GM23338 (cell line): ENCODE data around the gene OPALIN.
A peak's percentile ranks its signal among the peaks of the same experiment; 100 is the strongest.

Experiments used
- CREB1 ChIP-seq: fragments of 250-450 bp; sonication (Bioruptor Pico); IDR thresholded peaks from 2 replicates; pipeline ENCODE4 v1.5.0; 2020; ENCODE audit warnings: low read depth, mild to moderate bottlenecking, moderate library complexity
- CTCF ChIP-seq, 2 experiments: fragments of 200-600 bp in 1 of 2; sonication (generic) in 1 of 2; conservative IDR thresholded peaks; 2 replicates each; pipeline versions ENCODE4 v1.5.1 to v1.6.1; 2016 to 2017; ENCODE audit warnings: antibody characterized with exemption in 2 of 2, low read depth in 2 of 2, mild to moderate bottlenecking in 2 of 2, moderate library complexity in 1 of 2
- ETS1 ChIP-seq: IDR thresholded peaks from 2 replicates; pipeline ENCODE4 v1.6.1; 2016; ENCODE audit warnings: antibody characterized with exemption
- EZH2 ChIP-seq: fragments of 200-600 bp; sonication (generic); IDR thresholded peaks from one replicate; pipeline ENCODE4 v1.8.0; 2017; ENCODE audit warnings: antibody characterized with exemption, mild to moderate bottlenecking, low read depth; ENCODE audit not compliant: unreplicated experiment
- EZH2phosphoT487 ChIP-seq: fragments of 200-600 bp; sonication (generic); IDR thresholded peaks from one replicate; pipeline ENCODE4 v1.8.1; 2018; ENCODE audit warnings: antibody characterized with exemption; ENCODE audit not compliant: unreplicated experiment
- JUNB ChIP-seq: IDR thresholded peaks from one replicate; pipeline ENCODE4 v1.6.1; 2016; ENCODE audit warnings: antibody characterized with exemption; ENCODE audit not compliant: unreplicated experiment
- NANOG ChIP-seq: IDR thresholded peaks from 2 replicates; pipeline ENCODE4 v1.6.1; 2016; ENCODE audit warnings: antibody characterized with exemption, borderline replicate concordance
- POLR2AphosphoS5 ChIP-seq: IDR thresholded peaks from 2 replicates; pipeline ENCODE4 v1.6.1; 2016; ENCODE audit warnings: antibody characterized with exemption, low read depth
- REST ChIP-seq: IDR thresholded peaks from one replicate; pipeline ENCODE4 v1.6.1; 2018; ENCODE audit warnings: antibody characterized with exemption; ENCODE audit not compliant: unreplicated experiment
- STAT1 ChIP-seq: IDR thresholded peaks from one replicate; pipeline ENCODE4 v1.6.1; 2016; ENCODE audit warnings: antibody characterized with exemption; ENCODE audit not compliant: unreplicated experiment
- ZNF114 ChIP-seq: fragments of 250-450 bp; sonication (Bioruptor Pico); IDR thresholded peaks from 2 replicates; pipeline ENCODE4 v1.5.0; 2020; ENCODE audit warnings: mild to moderate bottlenecking, moderate library complexity
- ZNF331 ChIP-seq: fragments of 250-450 bp; sonication (Bioruptor Pico); IDR thresholded peaks from 2 replicates; pipeline ENCODE4 v1.5.0; 2020; ENCODE audit warnings: low read depth, mild to moderate bottlenecking, moderate library complexity
- ZNF462 ChIP-seq: fragments of 250-450 bp; sonication (Bioruptor Pico); IDR thresholded peaks from 2 replicates; pipeline ENCODE4 v1.5.0; 2020; ENCODE audit warnings: mild to moderate bottlenecking, moderate library complexity

GRCh38 chr10:96334616-96335526, 23.9 kb downstream of the OPALIN start:
- no peak for TF ChIP-seq ETS1
- TF ChIP-seq CTCF (conservative IDR thresholded peaks at IDR 0.05; ENCODE audit: low read depth in 2 of 2): peak; percentile 88 to 94
- no peak for TF ChIP-seq EZH2phosphoT487
- no peak for TF ChIP-seq REST
- TF ChIP-seq POLR2AphosphoS5: no peak
- peak; percentile 13; the same call in 1 of the 2 replicates for TF ChIP-seq ZNF462
- TF ChIP-seq EZH2: no peak
- TF ChIP-seq ZNF331: no peak
- TF ChIP-seq CREB1 (CRISPR knock-in tag): no peak
- no peak for TF ChIP-seq STAT1
- no peak for TF ChIP-seq JUNB
- TF ChIP-seq NANOG: no peak
- TF ChIP-seq ZNF114: no peak
